Stimulated activated CD4-positive, alpha-beta T cell treated with anti-CD3 and anti-CD28 coated beads, Interleukin-12 subunit alpha, Interleukin-12 subunit beta, amount 100 ng/mL, for 48 hours (primary cell): Measurements from ENCODE around the gene ZC3H7B.
"Not testable (repeated sequence)": the region's sequence is repeated elsewhere in the genome, so short reads cannot be mapped to it uniquely, and the experiment has no call there.

ENCODE experiments used
- DNase-seq, 3 donors: peaks; one replicate each; pipeline ENCODE4 v3.0.0-alpha.2; 2020; ENCODE audit warnings: low read depth in 2 of 3, low spot score in 1 of 3

The ZC3H7B gene, protein sequence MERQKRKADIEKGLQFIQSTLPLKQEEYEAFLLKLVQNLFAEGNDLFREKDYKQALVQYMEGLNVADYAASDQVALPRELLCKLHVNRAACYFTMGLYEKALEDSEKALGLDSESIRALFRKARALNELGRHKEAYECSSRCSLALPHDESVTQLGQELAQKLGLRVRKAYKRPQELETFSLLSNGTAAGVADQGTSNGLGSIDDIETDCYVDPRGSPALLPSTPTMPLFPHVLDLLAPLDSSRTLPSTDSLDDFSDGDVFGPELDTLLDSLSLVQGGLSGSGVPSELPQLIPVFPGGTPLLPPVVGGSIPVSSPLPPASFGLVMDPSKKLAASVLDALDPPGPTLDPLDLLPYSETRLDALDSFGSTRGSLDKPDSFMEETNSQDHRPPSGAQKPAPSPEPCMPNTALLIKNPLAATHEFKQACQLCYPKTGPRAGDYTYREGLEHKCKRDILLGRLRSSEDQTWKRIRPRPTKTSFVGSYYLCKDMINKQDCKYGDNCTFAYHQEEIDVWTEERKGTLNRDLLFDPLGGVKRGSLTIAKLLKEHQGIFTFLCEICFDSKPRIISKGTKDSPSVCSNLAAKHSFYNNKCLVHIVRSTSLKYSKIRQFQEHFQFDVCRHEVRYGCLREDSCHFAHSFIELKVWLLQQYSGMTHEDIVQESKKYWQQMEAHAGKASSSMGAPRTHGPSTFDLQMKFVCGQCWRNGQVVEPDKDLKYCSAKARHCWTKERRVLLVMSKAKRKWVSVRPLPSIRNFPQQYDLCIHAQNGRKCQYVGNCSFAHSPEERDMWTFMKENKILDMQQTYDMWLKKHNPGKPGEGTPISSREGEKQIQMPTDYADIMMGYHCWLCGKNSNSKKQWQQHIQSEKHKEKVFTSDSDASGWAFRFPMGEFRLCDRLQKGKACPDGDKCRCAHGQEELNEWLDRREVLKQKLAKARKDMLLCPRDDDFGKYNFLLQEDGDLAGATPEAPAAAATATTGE

GRCh38 chr22:41301085-41302020 lies at the start of gene ZC3H7B:
Gene ZC3H7B, plus strand, starts transcription at chr22:41301525. Its CDS starts 19,136 bp downstream, at chr22:41320661.
- peak; percentile 64 to 77 (median 69) for DNase-seq

- no peak for DNase-seq
Measured at GRCh38 chr22:41252365-41252764, 49.0 kb upstream of the ZC3H7B start.

- no peak for DNase-seq
Measured at GRCh38 chr22:41254230-41254629, 47.1 kb upstream of the ZC3H7B start.

GRCh38 chr22:41256254-41257253 lies 44.8 kb upstream of the ZC3H7B start:
- no peak for DNase-seq

DNA sequence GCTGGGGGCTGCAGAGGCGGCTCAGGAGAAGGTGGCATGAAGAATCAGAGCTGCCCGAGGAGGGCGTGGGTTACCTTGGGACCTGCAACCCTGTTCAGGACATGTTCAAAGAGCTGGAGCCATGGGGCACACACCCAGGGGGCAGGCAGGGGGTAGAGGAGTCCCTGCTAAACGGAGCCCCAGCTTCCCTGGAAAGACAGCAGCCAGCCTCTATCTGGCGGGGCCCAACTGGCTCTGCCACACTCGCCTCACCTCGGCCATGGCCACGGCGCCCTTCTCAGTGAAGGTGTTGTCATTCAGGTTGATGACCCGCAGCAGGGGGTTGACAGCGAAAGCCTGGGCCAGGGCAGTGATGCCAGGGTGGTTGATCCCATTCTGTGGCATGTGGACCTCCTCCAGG lies 43.6 kb upstream of the ZC3H7B start:
- DNase-seq: no peak

DNA sequence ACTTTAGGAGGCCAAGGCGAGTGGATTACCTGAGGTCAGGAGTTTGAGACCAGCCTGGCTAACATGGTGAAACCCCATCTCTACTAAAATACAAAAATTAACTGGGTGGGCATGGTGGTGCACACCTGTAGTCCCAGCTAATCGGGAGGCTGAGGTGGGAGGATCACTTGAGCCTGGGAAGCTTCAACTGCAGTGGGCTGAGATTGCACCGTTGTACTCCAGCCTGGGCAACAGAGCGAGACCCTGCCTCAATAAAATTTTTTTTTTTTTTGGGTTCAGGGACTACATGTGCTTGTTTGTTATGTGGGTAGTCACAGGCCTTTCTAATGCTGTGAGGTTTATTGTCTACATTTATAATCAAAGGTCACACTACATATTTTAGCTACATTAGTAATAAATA lies 41.6 kb upstream of the ZC3H7B start:
- DNase-seq: not testable (repeated sequence)

DNA sequence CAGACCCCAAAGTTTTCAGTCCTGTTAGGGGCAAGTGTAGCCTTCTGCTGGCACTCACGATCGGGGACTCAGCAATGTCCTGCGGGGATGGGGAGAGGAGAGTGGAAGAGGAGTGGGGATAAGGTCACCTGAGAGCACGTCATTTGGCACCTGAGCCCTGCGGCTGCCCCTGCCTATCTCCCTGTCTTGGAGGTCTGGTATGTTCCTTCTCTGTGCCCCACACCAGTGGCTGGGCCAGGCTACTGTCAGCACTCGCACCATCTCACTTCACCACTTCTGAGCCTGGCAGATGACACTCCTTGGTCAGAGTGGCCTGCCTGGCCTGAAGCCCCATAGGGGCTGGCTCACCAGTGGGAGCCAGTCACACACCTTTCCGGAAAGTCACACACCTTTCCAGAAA lies 40.5 kb upstream of the ZC3H7B start:
- no peak for DNase-seq

GRCh38 chr22:41261541-41262249 lies 39.6 kb upstream of the ZC3H7B start:
- DNase-seq: no peak

- no peak for DNase-seq
Measured at GRCh38 chr22:41262250-41262765, 39.0 kb upstream of the ZC3H7B start.

DNA sequence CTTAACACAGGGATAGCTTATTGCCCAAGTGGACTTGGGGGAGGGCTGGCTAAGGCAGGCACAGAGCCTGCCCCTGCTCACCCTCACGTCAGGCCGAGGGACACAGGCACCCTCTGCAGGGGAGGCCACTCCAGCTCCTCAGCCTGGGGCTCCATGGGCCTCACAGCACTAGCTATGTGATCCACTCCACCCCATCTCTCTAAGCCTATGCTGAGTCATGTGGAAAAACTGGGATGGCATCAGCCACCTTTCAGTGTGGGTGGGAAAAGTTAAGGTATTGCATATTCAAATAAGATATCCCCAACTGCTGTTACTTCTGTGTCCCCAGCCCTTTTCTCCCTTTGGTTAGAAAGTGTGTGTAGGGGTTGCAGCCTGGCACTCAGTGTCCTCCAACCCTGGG lies 37.6 kb upstream of the ZC3H7B start:
- DNase-seq: no peak

DNA sequence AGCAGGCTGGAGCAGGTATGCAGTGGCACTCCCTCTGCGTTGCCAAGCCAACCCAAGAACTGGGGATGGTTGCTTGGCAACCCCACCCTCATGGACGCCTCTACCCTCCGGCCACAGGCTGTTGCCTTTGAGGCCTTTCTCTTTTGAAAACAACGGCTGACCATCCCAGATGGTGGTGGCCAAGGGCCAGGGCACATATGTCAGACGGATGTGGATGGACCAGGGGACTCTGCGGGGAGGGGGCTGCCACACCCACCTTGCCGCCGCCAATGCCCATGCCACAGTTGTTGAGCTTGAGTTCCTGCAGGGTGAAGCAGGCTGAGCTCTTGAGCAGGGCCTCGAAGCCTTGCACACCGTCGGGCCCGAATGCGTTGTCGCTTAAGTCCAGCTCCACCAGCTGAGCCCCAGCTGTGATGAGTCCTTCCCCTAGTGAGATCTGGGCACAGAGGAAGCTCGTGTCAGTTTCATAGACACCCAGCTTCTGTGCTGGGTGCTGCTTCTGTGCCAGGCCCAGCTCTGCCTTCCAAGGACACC lies 36.9 kb upstream of the ZC3H7B start:
- DNase-seq: no peak

DNA sequence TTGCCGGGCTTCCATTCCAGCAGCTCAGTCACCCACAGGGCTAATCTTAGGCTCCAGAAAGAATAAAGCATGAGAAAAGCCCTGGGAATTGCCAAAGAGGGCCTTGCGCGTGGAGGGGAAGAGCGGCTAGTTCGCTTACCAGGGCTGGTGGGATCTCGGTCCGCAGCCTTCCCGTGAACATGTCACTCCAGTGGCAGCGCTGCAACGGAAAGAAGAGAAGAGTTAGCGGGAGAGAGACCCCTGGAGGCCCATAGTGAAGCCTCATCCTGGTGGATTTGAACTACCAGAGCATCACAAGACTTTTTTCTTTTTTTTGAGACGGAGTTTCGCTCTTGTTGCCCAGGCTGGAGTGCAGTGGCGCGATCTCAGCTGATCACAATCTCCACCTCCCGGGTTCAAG lies 33.4 kb upstream of the ZC3H7B start:
- no peak for DNase-seq

DNA sequence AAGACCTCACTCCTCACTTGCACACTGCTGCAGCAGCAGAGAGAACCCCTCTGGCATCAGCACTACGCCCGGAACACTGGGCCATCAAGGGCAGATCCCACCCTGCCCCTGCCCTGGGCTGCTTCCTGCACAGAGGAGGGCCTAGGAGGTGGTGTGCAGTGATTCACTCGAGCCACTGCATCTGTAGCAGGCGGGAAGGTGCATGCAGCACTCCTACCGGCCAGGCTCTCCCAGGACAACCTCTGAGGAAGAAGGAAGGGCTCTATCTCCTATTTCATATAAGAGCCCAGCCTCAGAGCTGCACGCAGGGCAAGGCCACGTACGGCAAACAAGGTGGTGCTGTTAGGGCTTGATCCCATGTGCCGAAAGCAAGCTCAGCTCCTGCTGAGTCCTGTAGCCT lies 29.5 kb upstream of the ZC3H7B start:
- DNase-seq: no peak

DNA sequence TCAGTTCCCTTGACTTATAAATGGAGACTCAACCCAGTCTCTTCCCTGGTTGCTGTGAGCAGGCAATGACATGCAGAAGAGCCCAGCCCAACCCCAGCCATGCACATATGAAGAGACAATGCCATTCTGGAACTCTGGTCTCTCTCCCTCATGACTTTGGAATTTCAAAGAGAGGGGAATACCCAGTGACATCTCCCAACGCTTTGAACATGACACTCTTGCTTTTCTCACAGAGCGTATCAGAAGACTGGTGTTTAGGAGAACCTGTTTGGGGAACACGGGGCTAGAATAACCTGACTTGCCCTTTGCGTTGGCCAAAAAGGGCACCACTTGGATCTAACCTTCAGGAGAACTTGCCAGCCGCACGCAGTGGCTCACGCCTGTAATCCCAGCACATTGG lies 28.2 kb upstream of the ZC3H7B start:
- DNase-seq: no peak

- DNase-seq: no peak
Measured at GRCh38 chr22:41274856-41275255, 26.5 kb upstream of the ZC3H7B start.

- no peak for DNase-seq
Measured at GRCh38 chr22:41280065-41280464, 21.3 kb upstream of the ZC3H7B start.

DNA sequence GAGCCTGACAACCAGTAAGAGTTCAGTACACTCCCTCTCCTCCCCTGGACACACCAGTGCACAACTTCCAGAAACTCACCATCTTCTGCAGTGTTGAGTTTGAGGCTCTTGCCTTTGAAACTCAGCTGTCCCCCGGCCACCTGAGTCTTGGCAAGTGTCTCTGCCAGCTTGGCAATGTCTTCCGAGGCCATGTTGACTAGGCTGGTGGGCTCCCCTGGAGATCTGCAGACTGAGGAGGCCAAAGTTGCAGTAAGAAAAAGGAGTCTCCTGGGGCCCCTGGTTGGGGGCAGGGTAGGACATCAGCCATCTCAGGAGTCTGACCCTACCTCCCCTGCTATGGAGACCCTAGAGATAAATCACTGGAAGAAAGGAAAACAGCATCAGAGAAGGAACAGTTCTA lies 20.5 kb upstream of the ZC3H7B start:
- no peak for DNase-seq

DNA sequence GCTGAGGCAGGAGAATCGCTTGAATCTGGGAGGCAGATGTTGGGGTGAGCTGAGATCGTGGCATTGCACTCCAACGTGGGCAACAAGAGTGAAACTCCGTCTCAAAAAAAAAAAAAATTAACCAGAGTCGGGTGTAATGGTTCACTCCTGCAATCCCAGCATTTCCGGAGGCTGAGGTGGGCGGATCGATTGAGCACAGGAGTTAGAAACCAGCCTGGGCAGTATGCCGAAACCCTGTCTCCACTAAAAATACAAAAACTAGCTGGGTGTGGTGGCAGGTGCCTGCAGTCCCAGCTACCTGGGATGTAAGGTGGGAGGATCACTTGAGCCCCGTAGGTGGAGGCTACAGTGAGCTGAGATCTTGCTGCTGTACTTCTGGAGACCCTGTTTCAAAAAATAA lies 16.9 kb upstream of the ZC3H7B start:
- no peak for DNase-seq

- peak; percentile 79 to 91 (median 88) for DNase-seq
Measured at GRCh38 chr22:41285441-41285819, 15.9 kb upstream of the ZC3H7B start.
